OCI-LY7 (cell line): ENCODE results near the gene C5AR2.

Experiments used
- EZH2phosphoT487 ChIP-seq: fragments of 200-600 bp; sonication (generic); IDR thresholded peaks from 2 replicates; pipeline ENCODE4 v1.6.1; 2018; ENCODE audit warnings: low read depth, borderline replicate concordance, mild to moderate bottlenecking, mixed run types, antibody characterized with exemption, low read length, moderate library complexity, mixed read lengths
- TF ChIP-seq, protein P1 (sequence below): fragments of 200-600 bp; sonication (generic); conservative IDR thresholded peaks from 2 replicates; pipeline ENCODE4 v1.5.1; 2014; ENCODE audit warnings: mild to moderate bottlenecking, antibody characterized with exemption, low read length, moderate library complexity, mixed read lengths

DNA sequence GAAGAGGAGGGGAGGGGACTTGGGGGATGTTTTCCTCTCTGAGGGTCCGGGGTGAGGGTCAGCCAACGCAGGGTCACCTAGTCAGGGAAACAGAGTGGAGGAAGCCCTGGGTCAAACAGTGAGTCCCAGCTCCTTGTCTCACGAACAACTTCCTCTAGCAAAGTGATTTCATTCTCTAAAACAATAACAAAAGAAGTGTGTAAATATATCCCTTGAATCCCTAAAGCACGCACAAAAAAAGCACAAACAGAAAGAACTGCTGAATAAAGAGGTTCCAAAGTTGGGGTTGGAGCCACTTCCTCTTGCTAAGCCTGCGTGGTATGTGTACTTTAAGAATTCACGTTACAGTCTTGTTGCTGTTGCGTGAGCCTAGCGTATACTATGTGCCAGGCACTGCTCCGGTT, 1.5 kb upstream of the C5AR2 start:
- TF ChIP-seq, protein P1, sequence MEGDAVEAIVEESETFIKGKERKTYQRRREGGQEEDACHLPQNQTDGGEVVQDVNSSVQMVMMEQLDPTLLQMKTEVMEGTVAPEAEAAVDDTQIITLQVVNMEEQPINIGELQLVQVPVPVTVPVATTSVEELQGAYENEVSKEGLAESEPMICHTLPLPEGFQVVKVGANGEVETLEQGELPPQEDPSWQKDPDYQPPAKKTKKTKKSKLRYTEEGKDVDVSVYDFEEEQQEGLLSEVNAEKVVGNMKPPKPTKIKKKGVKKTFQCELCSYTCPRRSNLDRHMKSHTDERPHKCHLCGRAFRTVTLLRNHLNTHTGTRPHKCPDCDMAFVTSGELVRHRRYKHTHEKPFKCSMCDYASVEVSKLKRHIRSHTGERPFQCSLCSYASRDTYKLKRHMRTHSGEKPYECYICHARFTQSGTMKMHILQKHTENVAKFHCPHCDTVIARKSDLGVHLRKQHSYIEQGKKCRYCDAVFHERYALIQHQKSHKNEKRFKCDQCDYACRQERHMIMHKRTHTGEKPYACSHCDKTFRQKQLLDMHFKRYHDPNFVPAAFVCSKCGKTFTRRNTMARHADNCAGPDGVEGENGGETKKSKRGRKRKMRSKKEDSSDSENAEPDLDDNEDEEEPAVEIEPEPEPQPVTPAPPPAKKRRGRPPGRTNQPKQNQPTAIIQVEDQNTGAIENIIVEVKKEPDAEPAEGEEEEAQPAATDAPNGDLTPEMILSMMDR = no peak
- no peak for TF ChIP-seq EZH2phosphoT487
